RWPE2 (cell line): ENCODE measurements around the gene GREB1L.

Source experiments
- ATAC-seq: fragments of 200-7000 bp; cut with Tn5 transposase; 3 replicates; pipeline ENCODE4 v1.9.1; 2021; ENCODE audit warnings: low read depth
- DNase-seq: peaks from one replicate; pipeline ENCODE4 v3.0.0-alpha.2; 2020; ENCODE audit warnings: low spot score
- H3K27ac ChIP-seq: fragments of 450-650 bp; 2 replicates; pipeline ENCODE4 v1.5.1; 2017; ENCODE audit warnings: mild to moderate bottlenecking; ENCODE audit not compliant: poor library complexity, severe bottlenecking
- H3K27me3 ChIP-seq: fragments of 250-450 bp; sonication (Bioruptor Pico); 2 replicates; pipeline ENCODE4 v1.5.1; 2021; ENCODE audit warnings: mild to moderate bottlenecking, moderate library complexity; ENCODE audit not compliant: insufficient read depth, poor library complexity, severe bottlenecking
- H3K36me3 ChIP-seq: fragments of 250-450 bp; sonication (Bioruptor Pico); 2 replicates; pipeline ENCODE4 v1.5.1; 2020; ENCODE audit warnings: low read depth, mild to moderate bottlenecking, moderate library complexity
- H3K4me1 ChIP-seq: fragments of 250-450 bp; sonication (Bioruptor Pico); 2 replicates; pipeline ENCODE4 v1.5.1; 2021; ENCODE audit warnings: mild to moderate bottlenecking, moderate library complexity; ENCODE audit not compliant: insufficient read depth, poor library complexity, severe bottlenecking
- H3K4me3 ChIP-seq: fragments of 250-450 bp; sonication (Bioruptor Pico); 2 replicates; pipeline ENCODE4 v1.5.1; 2021; ENCODE audit warnings: mild to moderate bottlenecking, moderate library complexity; ENCODE audit not compliant: severe bottlenecking
- H3K9me3 ChIP-seq: fragments of 250-450 bp; sonication (Bioruptor Pico); 2 replicates; pipeline ENCODE4 v1.5.1; 2021; ENCODE audit warnings: mild to moderate bottlenecking, moderate library complexity; ENCODE audit not compliant: severe bottlenecking
- TF ChIP-seq, protein P1 (sequence below): fragments of 450-650 bp; IDR thresholded peaks from one replicate; pipeline ENCODE4 v1.5.1; 2017; ENCODE audit warnings: mild to moderate bottlenecking, moderate library complexity; ENCODE audit not compliant: poor library complexity, severe bottlenecking

Gene GREB1L

DNA sequence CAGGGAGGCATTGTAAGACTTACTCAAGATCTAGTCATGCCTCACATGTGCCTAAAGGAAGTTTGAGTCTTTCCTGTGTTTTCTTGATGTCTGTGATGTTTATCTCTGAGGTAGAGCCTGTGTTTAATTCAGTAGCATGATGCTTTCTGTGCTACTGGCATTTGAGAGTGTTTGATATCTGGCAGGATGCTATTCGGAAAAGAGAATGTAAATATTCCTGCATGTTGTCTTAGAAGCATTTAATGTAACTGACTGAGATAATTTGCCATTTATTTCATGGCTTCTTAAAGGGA, 58.8 kb downstream of the GREB1L start:
- Histone ChIP-seq H3K36me3 (no peaks in the 10 kb centered on the region), H3K27ac (no peak overlapping the region), H3K4me1 (peaks cover 18% of the 10 kb centered on the region), H3K27me3 (no peaks in the 10 kb centered on the region), H3K4me3 (no peak overlapping the region), H3K9me3 (no peaks in the 10 kb centered on the region)
- DNase-seq (no peak), ATAC-seq (no peak; the same call in 2 of the 3 replicates)
- TF ChIP-seq, protein P1, sequence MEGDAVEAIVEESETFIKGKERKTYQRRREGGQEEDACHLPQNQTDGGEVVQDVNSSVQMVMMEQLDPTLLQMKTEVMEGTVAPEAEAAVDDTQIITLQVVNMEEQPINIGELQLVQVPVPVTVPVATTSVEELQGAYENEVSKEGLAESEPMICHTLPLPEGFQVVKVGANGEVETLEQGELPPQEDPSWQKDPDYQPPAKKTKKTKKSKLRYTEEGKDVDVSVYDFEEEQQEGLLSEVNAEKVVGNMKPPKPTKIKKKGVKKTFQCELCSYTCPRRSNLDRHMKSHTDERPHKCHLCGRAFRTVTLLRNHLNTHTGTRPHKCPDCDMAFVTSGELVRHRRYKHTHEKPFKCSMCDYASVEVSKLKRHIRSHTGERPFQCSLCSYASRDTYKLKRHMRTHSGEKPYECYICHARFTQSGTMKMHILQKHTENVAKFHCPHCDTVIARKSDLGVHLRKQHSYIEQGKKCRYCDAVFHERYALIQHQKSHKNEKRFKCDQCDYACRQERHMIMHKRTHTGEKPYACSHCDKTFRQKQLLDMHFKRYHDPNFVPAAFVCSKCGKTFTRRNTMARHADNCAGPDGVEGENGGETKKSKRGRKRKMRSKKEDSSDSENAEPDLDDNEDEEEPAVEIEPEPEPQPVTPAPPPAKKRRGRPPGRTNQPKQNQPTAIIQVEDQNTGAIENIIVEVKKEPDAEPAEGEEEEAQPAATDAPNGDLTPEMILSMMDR = no peak

DNA sequence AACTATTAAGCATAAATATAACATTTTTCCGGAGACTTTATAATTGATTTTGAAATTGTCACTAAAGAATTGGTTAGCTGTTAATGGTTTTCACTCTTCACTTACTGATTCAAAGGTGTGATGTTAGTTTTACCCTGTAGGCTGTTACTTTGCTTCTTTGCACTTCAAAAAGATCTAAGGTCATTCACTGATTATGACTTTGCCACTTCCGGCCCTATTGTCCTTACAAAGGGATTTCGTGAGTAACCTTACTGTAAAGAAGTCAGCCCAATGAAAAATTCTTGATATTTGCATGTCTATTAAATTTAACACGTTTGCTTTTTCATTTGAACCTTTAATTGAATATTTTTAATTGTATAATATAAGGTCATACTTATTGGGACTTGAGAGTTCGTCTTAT, 61.4 kb downstream of the GREB1L start:
- no peaks in the 10 kb centered on the region for H3K27me3 ChIP-seq
- TF ChIP-seq, protein P1 = no peak
- ATAC-seq (no peak), DNase-seq (no peak)
- H3K4me1 ChIP-seq = peaks cover 15% of the 10 kb centered on the region
- H3K9me3 ChIP-seq = no peaks in the 10 kb centered on the region
- no peak overlapping the region for H3K4me3 ChIP-seq
- H3K36me3 ChIP-seq = no peaks in the 10 kb centered on the region
- H3K27ac ChIP-seq = no peak overlapping the region

DNA sequence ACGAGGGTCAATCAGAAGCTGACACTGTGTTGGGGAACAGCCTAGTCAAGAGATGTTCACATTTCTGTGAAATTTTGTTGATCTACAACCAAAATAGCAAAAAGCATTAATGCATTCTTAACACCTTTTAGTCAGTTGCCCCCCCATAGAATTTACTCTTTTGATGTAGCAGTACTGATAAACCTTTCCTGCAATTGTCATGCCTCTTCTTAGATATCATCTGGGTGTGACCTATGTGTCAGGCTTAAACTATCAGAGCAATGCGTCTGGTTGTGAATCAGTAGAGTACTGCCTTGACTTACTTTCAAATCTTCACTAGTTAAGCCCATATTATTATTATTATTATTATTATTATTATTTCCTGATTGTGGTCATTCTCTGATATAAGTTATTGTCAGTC, 61.9 kb downstream of the GREB1L start:
- TF ChIP-seq, protein P1 = no peak
- H3K4me3 ChIP-seq = no peak overlapping the region
- peak; percentile 74 for ATAC-seq
- peaks cover 13% of the 10 kb centered on the region for H3K4me1 ChIP-seq
- DNase-seq = no peak
- no peaks in the 10 kb centered on the region for H3K36me3 ChIP-seq
- no peak overlapping the region for H3K27ac ChIP-seq
- no peaks in the 10 kb centered on the region for H3K27me3 ChIP-seq
- H3K9me3 ChIP-seq = no peaks in the 10 kb centered on the region

DNA sequence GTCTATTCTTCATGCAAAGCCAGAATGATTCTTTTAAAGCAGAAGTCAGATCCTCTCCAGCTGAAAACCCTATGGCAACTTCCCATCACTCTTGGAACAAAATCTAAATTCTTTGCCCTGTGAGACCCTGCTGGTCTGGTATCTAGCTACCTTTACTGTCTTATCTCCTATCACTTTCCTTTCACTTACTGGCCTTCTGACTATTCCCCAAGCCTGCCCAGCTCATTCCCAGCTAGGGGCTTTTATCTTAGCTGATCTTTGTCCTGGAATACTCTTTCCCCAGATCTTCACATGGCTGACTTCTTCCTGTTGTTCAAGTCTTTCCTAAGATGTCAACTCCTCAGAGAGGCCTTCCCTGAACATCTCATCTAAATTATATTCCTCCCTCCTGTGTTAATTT, 63.6 kb downstream of the GREB1L start:
- ATAC-seq (no peak), DNase-seq (no peak)
- Histone ChIP-seq H3K9me3 (no peaks in the 10 kb centered on the region), H3K36me3 (no peaks in the 10 kb centered on the region), H3K4me1 (peaks cover 13% of the 10 kb centered on the region), H3K27ac (no peak overlapping the region), H3K4me3 (no peak overlapping the region), H3K27me3 (no peaks in the 10 kb centered on the region)
- TF ChIP-seq, protein P1 = no peak

DNA sequence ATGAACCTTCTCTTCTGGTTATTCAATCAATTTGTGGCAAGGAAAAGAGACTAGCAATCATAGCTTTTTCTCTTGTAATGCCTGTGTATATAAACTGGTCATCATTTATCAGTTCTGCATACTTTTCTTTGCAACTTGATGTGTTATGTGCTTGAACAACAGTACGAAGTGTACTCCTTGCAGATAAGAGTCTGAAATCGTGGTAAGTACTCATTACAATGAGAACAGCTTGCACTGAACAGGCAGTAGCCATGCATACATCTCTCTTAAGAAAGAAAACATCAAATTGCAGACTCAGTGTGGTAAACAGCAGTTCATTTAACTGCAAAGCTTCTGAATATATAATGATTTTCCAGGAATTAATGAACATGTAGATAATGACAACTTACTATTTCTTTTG, 64.3 kb downstream of the GREB1L start:
- H3K27me3 ChIP-seq = no peaks in the 10 kb centered on the region
- no peak overlapping the region for H3K4me3 ChIP-seq
- peaks cover 13% of the 10 kb centered on the region for H3K4me1 ChIP-seq
- ATAC-seq = no peak
- TF ChIP-seq, protein P1 = no peak
- no peaks in the 10 kb centered on the region for H3K36me3 ChIP-seq
- H3K27ac ChIP-seq = no peak overlapping the region
- no peak for DNase-seq
- no peaks in the 10 kb centered on the region for H3K9me3 ChIP-seq
